Measurements from ENCODE around the gene NAP1L4. TPM values are rescaled to one million over a fixed set of nuclear protein-coding genes. Genes with fewer than 3 reads are reported as not detected.

The NAP1L4 gene
- total and polyA plus RNA-seq, 10 donors, result 79.5 to 137 (median 114) TPM

GRCh38 chr11:3004481-3004880, 12.4 kb upstream of the NAP1L4 start:
- no peak for TF ChIP-seq POLR2A (IDR thresholded peaks at IDR 0.05)
- TF ChIP-seq POLR2AphosphoS5 (IDR thresholded peaks at IDR 0.05), result no peak
- TF ChIP-seq, protein P1, sequence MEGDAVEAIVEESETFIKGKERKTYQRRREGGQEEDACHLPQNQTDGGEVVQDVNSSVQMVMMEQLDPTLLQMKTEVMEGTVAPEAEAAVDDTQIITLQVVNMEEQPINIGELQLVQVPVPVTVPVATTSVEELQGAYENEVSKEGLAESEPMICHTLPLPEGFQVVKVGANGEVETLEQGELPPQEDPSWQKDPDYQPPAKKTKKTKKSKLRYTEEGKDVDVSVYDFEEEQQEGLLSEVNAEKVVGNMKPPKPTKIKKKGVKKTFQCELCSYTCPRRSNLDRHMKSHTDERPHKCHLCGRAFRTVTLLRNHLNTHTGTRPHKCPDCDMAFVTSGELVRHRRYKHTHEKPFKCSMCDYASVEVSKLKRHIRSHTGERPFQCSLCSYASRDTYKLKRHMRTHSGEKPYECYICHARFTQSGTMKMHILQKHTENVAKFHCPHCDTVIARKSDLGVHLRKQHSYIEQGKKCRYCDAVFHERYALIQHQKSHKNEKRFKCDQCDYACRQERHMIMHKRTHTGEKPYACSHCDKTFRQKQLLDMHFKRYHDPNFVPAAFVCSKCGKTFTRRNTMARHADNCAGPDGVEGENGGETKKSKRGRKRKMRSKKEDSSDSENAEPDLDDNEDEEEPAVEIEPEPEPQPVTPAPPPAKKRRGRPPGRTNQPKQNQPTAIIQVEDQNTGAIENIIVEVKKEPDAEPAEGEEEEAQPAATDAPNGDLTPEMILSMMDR (IDR thresholded peaks at IDR 0.05 in 8 of 11, conservative IDR thresholded peaks at IDR 0.05 in 3 of 11), result no peak
- WGBS, 5 donors, result 97 to 98% (median 97%) methylated on average over 10 of the region's 10 CpGs
- Histone ChIP-seq H3K36me3 (peaks cover 0 to 100% (median 80%) of the 10 kb centered on the region in 6 donors), H3K4me3 (no peak overlapping the region), H3K27ac (no peak overlapping the region), H3K9me3 (no peaks in the 10 kb centered on the region), H3K4me1 (peaks cover 0 to 17% (median 0%) of the 10 kb centered on the region in 6 donors), H3K27me3 (replicated peaks in 1 of 7) (no peaks in the 10 kb centered on the region)
- no peak for DNase-seq
- intact Hi-C loops (cut with DNase I; ENCODE audit: low total_unique reads), result no loop called here

DNA sequence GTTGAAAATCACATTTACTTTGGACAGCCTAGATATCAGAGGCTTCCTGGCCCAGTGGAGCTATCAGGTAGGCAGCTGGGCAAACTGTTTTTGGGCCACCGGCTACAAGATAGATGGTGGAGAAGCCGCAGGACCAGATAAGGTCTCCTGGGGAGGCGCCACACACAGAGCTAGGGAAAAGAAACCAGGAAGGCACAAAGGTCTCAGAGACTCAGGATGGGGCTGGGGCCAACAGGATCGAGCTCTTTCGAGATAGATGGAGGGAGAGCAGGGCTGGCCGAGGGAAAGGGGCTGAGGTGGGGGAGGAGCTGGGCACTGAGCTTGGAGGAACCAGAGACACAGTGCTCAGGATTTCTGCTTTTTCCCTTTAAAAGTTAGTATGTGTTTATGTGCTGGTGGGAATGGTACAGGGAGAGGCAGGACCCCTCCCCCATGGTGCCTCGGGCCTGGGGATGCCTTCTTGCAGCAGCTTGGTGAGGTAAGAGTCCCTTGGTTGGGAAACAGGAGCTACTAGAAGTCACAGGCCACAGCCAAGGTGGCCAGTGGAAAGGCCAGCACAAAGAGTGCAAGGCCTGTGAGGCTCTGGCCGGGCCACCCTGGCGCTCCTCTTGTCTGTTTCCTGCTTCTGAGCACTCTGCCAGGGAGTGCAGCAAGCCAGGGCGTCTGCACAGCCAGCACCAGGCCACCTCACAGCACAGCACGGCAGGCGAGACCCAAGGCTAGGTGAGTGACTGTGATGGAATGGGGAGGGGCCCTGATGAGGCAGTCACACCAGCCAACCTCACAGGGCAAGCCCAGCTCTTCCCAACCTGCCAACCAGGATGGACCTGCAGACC, 11.5 kb upstream of the NAP1L4 start:
- Histone ChIP-seq H3K36me3 (peaks cover 0 to 97% (median 74%) of the 10 kb centered on the region in 6 donors), H3K4me1 (peaks cover 0 to 10% (median 0%) of the 10 kb centered on the region in 6 donors), H3K27ac (no peak overlapping the region), H3K4me3 (no peak overlapping the region), H3K27me3 (replicated peaks in 1 of 7) (no peaks in the 10 kb centered on the region), H3K9me3 (no peaks in the 10 kb centered on the region)
- TF ChIP-seq, protein P1 (IDR thresholded peaks at IDR 0.05 in 8 of 11, conservative IDR thresholded peaks at IDR 0.05 in 3 of 11), result no peak
- TF ChIP-seq POLR2A (IDR thresholded peaks at IDR 0.05) (no peak), POLR2AphosphoS5 (IDR thresholded peaks at IDR 0.05) (no peak)
- 86 to 94% (median 91%) methylated on average over 10 to 12 of the region's 12 CpGs for WGBS, 5 donors
- intact Hi-C loops (cut with DNase I; ENCODE audit: low total_unique reads), result no loop called here
- no peak for DNase-seq

- no peaks in the 10 kb centered on the region for H3K27me3 ChIP-seq (replicated peaks in 1 of 7)
- 88 to 98% (median 95%) methylated on average over 8 of the region's 8 CpGs for WGBS, 5 donors
- no peak overlapping the region for H3K4me3 ChIP-seq
- H3K9me3 ChIP-seq, result no peaks in the 10 kb centered on the region
- no peak for DNase-seq
- H3K36me3 ChIP-seq, result peaks cover 0 to 91% (median 73%) of the 10 kb centered on the region in 6 donors
- H3K4me1 ChIP-seq, result peaks cover 0 to 9% (median 0%) of the 10 kb centered on the region in 6 donors
- no peak overlapping the region for H3K27ac ChIP-seq
- intact Hi-C loops (cut with DNase I; ENCODE audit: low total_unique reads), result no loop called here
- TF ChIP-seq POLR2AphosphoS5 (IDR thresholded peaks at IDR 0.05) (no peak), POLR2A (IDR thresholded peaks at IDR 0.05) (no peak)
- TF ChIP-seq, protein P1 (IDR thresholded peaks at IDR 0.05 in 8 of 11, conservative IDR thresholded peaks at IDR 0.05 in 3 of 11), result no peak
Measured at GRCh38 chr11:3002871-3003270, 10.7 kb upstream of the NAP1L4 start.

- H3K9me3 ChIP-seq, result no peaks in the 10 kb centered on the region
- H3K4me1 ChIP-seq, result peaks cover 0 to 9% (median 0%) of the 10 kb centered on the region in 6 donors
- intact Hi-C loops (cut with DNase I; ENCODE audit: low total_unique reads), result no loop called here
- no peak for TF ChIP-seq POLR2AphosphoS5 (IDR thresholded peaks at IDR 0.05)
- no peak for TF ChIP-seq POLR2A (IDR thresholded peaks at IDR 0.05)
- TF ChIP-seq, protein P1 (IDR thresholded peaks at IDR 0.05 in 8 of 11, conservative IDR thresholded peaks at IDR 0.05 in 3 of 11), result no peak
- no peaks in the 10 kb centered on the region for H3K27me3 ChIP-seq (replicated peaks in 1 of 7)
- H3K27ac ChIP-seq, result no peak overlapping the region
- DNase-seq, result no peak
- 80 to 96% (median 86%) methylated on average over 8 of the region's 8 CpGs for WGBS, 5 donors
- peaks cover 0 to 87% (median 71%) of the 10 kb centered on the region in 6 donors for H3K36me3 ChIP-seq
- H3K4me3 ChIP-seq, result no peak overlapping the region
Measured at GRCh38 chr11:3002351-3002861, 10.3 kb upstream of the NAP1L4 start.
